22Rv1 (cell line): ENCODE data around the gene GALNT18.

Experiments used
- CTCF ChIP-seq: fragments of 450-650 bp; IDR thresholded peaks from 2 replicates; pipeline ENCODE4 v1.5.1; 2017; ENCODE audit warnings: mild to moderate bottlenecking
- ZFX ChIP-seq: fragments of 450-650 bp; IDR thresholded peaks from 2 replicates; pipeline ENCODE4 v1.6.1; 2017; ENCODE audit warnings: antibody characterized with exemption, borderline replicate concordance

GRCh38 chr11:11425806-11426205 lies 196.0 kb downstream of the GALNT18 start:
- TF ChIP-seq CTCF (no peak), ZFX (no peak)
